Lung (tissue), 12 donors: Measurements from ENCODE around the gene CXCR6. TPM values are rescaled to one million over a fixed set of nuclear protein-coding genes. Genes with fewer than 3 reads are reported as not detected.
A peak's percentile ranks its signal among the peaks of the same experiment; 100 is the strongest.

Source experiments
- ATAC-seq: fragments of 200-7000 bp; cut with Tn5 transposase; one replicate; pipeline ENCODE4 v1.9.1; 2020; ENCODE audit warnings: moderate number of reproducible peaks; ENCODE audit not compliant: insufficient read depth, low FRiP score
- DNase-seq, 3 donors: peaks; one replicate each; pipeline ENCODE4 v3.0.0-alpha.2; 2013 to 2017
- H3K27ac ChIP-seq, 2 donors: one replicate each; pipeline ENCODE4 v1.5.1; 2013; ENCODE audit warnings: mild to moderate bottlenecking in 2 of 2, moderate library complexity in 2 of 2, control low read depth in 1 of 2, inconsistent platforms in 1 of 2, low read depth in 1 of 2, low read length in 1 of 2
- H3K27me3 ChIP-seq, 3 donors: one replicate each; pipeline ENCODE4 v1.5.1; 2013; ENCODE audit warnings: low read length in 2 of 3; ENCODE audit not compliant: control insufficient read depth in 3 of 3, insufficient read depth in 3 of 3
- H3K36me3 ChIP-seq, 4 donors: one replicate each; pipeline ENCODE4 v1.5.1; 2013; ENCODE audit warnings: low read length in 4 of 4, mild to moderate bottlenecking in 1 of 4, moderate library complexity in 1 of 4; ENCODE audit not compliant: control insufficient read depth in 4 of 4, insufficient read depth in 4 of 4
- H3K4me1 ChIP-seq, 5 donors: one replicate each; pipeline ENCODE4 v1.5.1; 2013; ENCODE audit warnings: low read length in 5 of 5, mild to moderate bottlenecking in 2 of 5, moderate library complexity in 1 of 5; ENCODE audit not compliant: control insufficient read depth in 5 of 5, insufficient read depth in 5 of 5
- H3K4me3 ChIP-seq: one replicate; pipeline ENCODE4 v1.5.1; 2013; ENCODE audit warnings: mild to moderate bottlenecking, control low read depth, moderate library complexity
- H3K9ac ChIP-seq, 2 donors: one replicate each; pipeline ENCODE4 v1.5.1; 2013; ENCODE audit warnings: low read length in 2 of 2, control low read depth in 1 of 2; ENCODE audit not compliant: insufficient read depth in 1 of 2
- H3K9me3 ChIP-seq, 4 donors: one replicate each; pipeline ENCODE4 v1.5.1; 2013; ENCODE audit warnings: low read length in 3 of 4, mild to moderate bottlenecking in 1 of 4, moderate library complexity in 1 of 4; ENCODE audit not compliant: control insufficient read depth in 4 of 4, insufficient read depth in 3 of 4
- CTCF ChIP-seq: IDR thresholded peaks from 2 replicates; pipeline ENCODE4 v1.5.1; 2012; ENCODE audit warnings: mild to moderate bottlenecking; ENCODE audit errors: control extremely low read depth, extremely low read depth
- WGBS, 2 donors: extraction: QIAGEN DNeasy Blood & Tissue Kit; methylation state at CpG; one replicate each; pipeline ENCODE4 v1.1.7; 2013; 5-methylcytosine and 5-hydroxymethylcytosine counted together
- polyA plus RNA-seq, 2 donors: library from polyadenylated mRNA; stranded (reverse); fragments of 200-250 nt; gene quantifications; one replicate each; pipeline ENCODE4 v1.2.1, GENCODE V29; 2013
- total RNA-seq, 2 donors: library from RNA; depleted of rRNA in 1 of 2; stranded (reverse); fragments of >200 nt in 1 of 2; gene quantifications; one replicate each; pipeline ENCODE4 v1.2.1, GENCODE V29; 2014 to 2021
- donor health status: control.
- donor health status: control.
- donor health status: Bipolar disorder and iron deficiency.
- donor health status: healthy.
- donor health status: DM: yes; HTN: yes; CAD: no.

Gene CXCR6
- total and polyA plus RNA-seq, 4 donors = 1.0 to 4.3 (median 2.0) TPM

DNA sequence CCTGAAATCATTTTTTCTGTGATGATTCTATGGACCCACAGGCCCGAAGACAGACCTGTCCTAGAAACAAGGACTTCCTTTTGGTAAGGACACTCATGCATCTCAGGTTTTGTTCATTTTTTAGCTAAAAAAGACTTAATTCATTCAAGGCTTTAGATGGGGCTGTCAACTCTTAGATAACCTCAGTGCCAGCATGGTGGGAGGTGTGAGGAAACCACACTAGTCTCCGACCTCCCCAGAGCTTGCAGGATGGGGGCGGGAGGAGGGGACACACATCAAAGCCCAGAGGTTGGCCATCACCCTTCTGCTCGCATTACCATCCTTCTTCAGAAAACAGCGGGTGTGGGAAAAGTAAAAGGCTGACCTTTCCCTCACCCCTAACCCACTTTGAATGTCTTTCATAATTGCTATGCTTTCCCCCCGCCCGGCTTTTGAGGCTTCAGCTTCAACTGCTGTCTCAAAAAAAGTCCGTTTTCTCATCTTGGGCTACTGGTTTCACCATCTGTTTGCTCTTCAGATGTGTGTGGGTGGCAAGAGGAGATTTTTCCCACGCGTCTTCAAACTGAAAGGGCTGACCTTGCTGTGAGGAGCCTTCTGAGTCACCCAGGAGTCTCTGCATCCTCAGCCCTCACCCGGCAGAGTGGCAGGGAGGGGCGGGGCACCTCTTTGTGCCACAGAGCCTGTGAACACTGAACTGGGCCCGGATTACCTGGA is 27.6 kb upstream of the CXCR6 start:
- ATAC-seq = peak; percentile 80
- Histone ChIP-seq H3K4me3 (no peak overlapping the region), H3K27me3 (no peaks in the 10 kb centered on the region), H3K27ac (no peak overlapping the region), H3K36me3 (peaks cover 0 to 15% (median 3%) of the 10 kb centered on the region in 4 donors), H3K9ac (no peak overlapping the region), H3K4me1 (peaks cover 0 to 7% (median 0%) of the 10 kb centered on the region in 5 donors), H3K9me3 (no peaks in the 10 kb centered on the region)
- no peak for TF ChIP-seq CTCF
- 49 to 65% methylated on average over 13 of the region's 13 CpGs for WGBS, 2 donors
- DNase-seq = peak in 2 of 3 donors; percentile 20 to 46

GRCh38 chr3:45917146-45917898 is 25.9 kb upstream of the CXCR6 start:
- peaks cover 3 to 30% (median 8%) of the 10 kb centered on the region in 4 donors for H3K36me3 ChIP-seq
- no peak overlapping the region for H3K27ac ChIP-seq
- no peak for ATAC-seq
- no peaks in the 10 kb centered on the region for H3K9me3 ChIP-seq
- no peaks in the 10 kb centered on the region for H3K27me3 ChIP-seq
- H3K4me3 ChIP-seq = no peak overlapping the region
- no peak for TF ChIP-seq CTCF
- WGBS, 2 donors = 88 to 92% methylated on average over 6 of the region's 6 CpGs
- DNase-seq = no peak
- peaks cover 0 to 7% (median 0%) of the 10 kb centered on the region in 5 donors for H3K4me1 ChIP-seq
- no peak overlapping the region for H3K9ac ChIP-seq

GRCh38 chr3:45921158-45922038 is 21.9 kb upstream of the CXCR6 start:
- no peak overlapping the region for H3K27ac ChIP-seq
- H3K27me3 ChIP-seq = no peaks in the 10 kb centered on the region
- 93% methylated on average over 14 of the region's 14 CpGs for WGBS, 2 donors
- no peak overlapping the region for H3K9ac ChIP-seq
- peaks cover 9 to 48% (median 11%) of the 10 kb centered on the region in 4 donors for H3K36me3 ChIP-seq
- no peaks in the 10 kb centered on the region for H3K9me3 ChIP-seq
- H3K4me1 ChIP-seq = no peaks in the 10 kb centered on the region
- no peak for ATAC-seq
- TF ChIP-seq CTCF = no peak
- H3K4me3 ChIP-seq = no peak overlapping the region
- DNase-seq = no peak
